Hematopoietic multipotent progenitor cell treated with erythropoietin and hydrocortisone succinate and interleukin-3 and kit ligand, for 4 days (in vitro differentiated cells): ENCODE results near the gene APLP1.
"Not testable (repeated sequence)": the region's sequence is repeated elsewhere in the genome, so short reads cannot be mapped to it uniquely, and the experiment has no call there.

Experiments used
- DNase-seq: peaks from one replicate; pipeline ENCODE4 v3.0.0-alpha.2; 2015

APLP1 gene

DNA sequence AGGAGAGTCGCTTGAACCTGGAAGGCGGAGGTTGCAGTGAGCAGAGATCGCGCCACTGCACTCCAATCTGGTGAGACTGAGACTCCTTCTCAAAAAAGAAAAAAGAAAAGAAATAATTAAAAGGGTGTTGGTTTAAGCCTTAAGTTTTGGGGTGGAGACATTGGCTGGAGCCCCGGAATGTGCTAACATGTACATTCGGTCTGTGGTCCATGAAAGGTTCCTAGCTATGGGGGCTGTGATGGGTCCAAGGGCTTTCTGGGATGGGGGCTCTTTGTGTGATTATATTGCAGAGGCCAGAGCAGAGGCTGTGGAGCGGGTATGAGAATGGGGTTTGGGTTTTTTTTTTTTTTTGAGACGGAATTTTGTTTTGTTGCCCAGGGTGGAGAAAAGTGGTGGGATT lies 17.5 kb downstream of the APLP1 start:
- DNase-seq, result no peak

DNA sequence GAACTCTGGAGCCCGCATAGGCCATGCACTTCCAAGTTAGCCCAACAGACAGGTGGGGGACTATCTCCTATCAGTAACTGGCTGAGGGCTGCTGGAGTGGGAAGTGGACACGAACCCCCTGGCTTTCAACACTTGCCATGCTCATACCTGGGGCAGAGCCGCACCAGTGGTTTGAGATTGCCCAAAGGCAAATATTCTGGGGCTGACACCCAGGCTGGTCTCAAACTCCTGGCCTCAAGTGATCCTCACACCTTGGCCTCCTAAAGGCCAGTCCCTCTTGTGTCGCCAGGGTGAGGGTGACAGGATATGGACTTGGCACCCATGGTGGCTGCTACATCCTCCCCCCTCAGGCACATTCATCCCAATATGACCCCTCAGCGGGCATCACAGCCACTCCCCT lies 18.8 kb downstream of the APLP1 start:
- no peak for DNase-seq

- no peak for DNase-seq
Measured at GRCh38 chr19:35888398-35888797, 20.0 kb downstream of the APLP1 start.

- DNase-seq, result no peak
Measured at GRCh38 chr19:35889370-35890112, 21.2 kb downstream of the APLP1 start.

DNA sequence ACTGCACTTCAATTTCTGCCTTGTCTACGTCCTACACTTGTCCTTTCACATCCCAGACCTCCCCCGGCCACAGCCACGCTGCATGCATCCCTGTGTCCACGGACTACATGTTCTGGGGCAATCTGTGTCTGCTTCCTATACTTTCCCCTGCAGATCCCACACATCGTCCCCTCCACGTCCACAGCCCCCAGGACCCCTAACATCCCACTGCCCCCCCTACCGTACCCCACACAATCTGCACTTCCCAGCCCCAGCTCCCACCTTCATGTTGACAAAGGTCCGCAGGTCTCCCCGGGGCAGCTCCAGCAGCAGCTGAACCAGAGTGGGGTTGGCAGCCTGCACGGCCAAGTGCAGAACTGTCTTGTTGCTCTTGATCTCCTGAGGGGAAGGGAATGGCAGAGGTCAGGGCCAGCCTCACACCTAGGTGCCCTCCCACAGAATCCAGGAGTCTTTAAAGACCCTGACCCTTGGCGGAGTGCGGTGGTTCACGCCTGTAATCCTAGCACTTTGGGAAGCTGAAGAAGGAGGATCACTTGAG lies 21.8 kb downstream of the APLP1 start:
- no peak for DNase-seq

DNA sequence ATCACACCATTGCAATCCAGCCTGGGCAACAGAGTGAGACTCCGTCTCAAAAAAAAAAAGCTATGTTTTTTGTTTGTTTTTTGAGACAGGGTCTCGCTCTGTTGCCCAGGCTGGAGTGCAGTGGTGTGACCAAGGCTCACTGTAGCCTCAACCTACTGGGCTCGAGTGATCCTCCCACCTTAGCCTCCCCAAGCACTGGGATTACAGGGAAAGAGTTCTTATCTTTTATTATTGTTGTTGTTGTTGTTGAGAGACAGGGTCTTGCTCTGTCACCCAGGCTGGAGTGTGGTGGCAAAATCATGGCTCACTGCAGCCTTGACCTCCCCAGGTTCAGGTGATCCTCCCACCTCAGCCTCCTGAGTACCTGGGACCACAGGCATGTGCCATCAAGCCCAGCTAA lies 23.4 kb downstream of the APLP1 start:
- not testable (repeated sequence) for DNase-seq

DNA sequence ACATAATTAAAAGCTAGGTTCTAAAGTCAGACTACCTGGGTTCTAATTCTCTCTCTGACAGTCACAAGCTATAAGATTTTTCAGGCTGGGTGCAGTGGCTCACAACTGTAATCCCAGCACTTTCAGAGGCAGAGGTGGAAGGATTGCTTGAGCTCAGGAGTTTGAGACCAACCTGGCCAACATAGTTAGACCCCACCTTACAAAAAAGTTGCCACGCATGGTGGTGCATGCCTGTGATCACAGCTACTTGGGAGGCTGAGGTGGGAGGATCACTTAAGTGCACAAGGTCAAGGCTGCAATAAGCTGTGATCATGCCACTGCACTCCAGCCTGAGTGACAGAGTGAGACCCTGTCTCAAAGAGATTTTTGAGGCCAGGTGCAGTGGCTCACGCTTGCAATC lies 26.0 kb downstream of the APLP1 start:
- no peak for DNase-seq

- DNase-seq, result no peak
Measured at GRCh38 chr19:35895911-35896642, 27.7 kb downstream of the APLP1 start.

- no peak for DNase-seq
Measured at GRCh38 chr19:35896643-35897040, 28.3 kb downstream of the APLP1 start.

DNA sequence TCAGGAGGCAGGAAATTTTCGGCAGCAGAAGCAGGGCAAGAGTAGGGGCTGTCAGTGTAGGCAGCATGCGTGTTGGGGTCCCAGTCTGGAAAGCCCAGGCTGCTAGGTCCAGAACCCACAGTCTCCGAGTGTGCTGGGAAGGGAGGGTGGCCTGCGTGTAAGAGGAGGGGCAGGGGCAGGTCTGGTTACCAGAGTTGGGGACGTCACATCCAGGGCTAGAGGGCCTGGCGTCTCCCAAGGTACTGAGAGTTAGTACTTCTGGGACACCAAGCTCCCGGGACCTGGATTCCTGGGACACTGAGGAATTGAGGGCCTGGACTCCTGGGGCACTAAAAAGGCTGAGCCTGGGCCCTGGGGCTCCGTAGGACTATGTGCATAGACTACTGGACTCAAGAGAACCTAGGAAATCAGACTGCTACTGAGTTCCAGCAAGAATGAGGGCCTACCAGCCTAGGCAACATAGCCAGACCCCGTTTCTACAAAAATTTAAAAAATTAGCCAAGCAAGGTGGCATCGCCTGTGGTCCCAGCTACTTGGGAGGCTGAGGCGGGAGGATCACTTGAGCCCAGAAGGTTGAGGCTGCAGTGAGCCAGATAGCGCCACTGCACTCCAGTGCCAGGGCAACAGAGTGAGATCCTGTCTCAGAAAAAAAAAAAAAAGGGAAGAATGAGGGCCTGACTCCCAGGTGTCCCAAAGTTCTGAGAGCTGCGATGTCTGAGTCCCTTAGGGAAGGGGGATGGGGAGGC lies 29.5 kb downstream of the APLP1 start:
- no peak for DNase-seq

- no peak for DNase-seq
Measured at GRCh38 chr19:35898499-35898809, 30.1 kb downstream of the APLP1 start.

DNA sequence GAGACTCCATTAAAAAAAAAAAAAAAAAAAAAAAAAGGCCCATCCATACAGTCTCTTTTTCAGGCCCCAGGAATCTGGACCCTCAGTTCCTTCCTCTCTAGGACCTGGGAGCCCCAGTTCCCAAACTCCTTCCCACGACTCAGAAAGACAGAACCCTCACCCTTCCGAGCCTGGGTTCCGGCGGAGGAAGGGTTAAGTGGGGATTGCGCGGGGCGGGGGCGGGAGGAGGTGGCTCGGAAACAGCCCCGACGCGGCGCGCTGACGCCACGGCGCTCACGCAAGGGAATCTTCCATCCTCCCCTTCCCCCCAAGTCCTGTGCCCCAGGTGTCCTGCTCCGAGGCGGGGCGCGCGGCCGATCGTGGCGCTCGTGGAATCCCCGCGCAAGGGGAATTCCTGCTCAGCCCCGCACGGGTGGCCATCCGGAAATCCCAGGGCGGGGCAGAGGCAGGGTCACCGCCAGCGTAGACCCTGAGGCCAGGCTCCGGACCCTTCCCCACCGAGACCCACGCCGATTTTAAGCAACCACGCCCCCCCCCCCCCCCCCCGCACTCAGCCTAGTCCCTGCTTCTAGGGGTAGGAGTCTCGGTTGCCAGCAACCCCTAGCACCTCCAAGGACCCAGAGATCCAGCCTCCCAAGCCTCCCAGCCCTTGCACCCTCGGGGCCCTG lies 31.3 kb downstream of the APLP1 start:
- DNase-seq, result peak; percentile 95

DNA sequence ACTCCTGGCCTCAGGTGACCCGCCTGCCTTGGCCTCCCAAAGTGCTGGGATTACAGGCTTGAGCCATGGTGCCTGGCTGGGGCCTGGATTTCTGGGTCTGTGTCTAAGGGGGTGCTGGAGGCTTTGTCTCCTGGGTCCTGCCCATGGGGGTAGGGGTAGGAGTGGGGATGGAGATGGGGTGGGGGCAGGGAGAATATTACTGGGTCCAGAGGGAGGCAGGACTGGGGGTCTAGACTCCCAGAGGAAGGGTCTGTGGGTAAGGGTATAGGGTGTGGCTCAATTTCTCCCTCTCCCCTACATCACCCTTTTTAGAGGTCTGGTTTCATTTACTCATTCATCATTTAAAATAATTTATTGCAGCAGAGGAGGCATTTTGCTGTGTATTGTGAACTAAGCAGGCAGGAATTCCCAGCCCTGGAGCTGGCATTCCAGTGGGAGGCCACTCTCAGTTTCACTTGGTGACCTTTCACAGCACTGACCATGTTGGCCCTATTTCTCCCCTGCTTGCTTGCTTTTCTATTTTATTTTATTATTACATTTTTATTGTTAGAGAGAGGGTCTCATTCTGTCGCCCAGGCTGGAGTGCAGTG lies 32.8 kb downstream of the APLP1 start:
- no peak for DNase-seq

GRCh38 chr19:35901854-35902661 lies 33.7 kb downstream of the APLP1 start, which contains the start of gene HCST:
Gene HCST (plus strand): TSS chr19:35902529. CDS start chr19:35902594, 65 bp downstream.
- peak; percentile 83 for DNase-seq

DNA sequence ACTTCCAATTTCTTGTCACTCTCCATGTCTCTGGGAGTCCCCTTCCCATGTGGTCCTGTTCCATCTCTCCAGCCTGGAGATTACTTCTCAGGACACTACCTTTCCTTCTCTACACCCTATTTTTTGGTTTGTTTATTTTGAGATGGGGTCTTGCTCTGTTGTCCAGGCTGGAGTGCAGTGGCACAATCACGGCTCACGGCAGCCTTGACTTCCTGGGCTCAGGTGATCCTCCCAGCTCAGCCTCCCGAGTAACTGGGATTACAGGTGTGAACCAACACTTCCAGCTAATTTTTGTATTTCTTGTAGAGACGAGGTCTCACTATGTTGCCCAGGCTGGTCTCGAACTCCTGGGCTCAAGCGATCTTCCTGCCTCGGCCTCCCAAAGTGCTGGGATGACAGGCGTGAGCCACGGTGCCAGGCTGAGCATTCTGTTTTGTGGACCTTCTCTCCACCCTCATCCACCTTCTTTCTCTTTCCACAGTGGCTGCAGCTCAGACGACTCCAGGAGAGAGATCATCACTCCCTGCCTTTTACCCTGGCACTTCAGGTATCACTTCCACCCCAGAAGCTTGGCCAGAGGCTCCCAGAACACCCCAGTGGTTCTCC lies 34.6 kb downstream of the APLP1 start:
- DNase-seq, result no peak

DNA sequence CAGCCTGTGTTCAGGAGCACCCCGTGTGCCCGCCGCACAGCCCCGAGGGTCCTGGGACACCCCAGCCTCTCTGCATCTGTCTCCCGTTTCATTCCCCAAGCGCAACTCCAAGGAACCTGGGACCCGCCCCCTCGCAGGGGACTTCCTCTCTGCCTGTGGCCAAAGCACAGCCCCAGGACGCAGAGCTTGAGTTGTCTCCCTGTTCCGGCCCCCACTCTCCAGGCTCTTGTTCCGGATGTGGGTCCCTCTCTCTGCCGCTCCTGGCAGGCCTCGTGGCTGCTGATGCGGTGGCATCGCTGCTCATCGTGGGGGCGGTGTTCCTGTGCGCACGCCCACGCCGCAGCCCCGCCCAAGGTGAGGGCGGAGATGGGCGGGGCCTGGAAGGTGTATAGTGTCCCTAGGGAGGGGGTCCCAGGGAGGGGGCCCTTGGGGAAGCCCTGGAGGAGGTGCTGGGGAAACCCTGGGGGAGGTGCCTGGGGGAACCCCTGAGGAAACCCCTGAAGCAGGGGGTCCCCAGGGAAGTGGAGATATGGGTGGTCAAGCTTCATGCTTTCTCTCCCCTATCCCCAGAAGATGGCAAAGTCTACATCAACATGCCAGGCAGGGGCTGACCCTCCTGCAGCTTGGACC lies 35.3 kb downstream of the APLP1 start:
- DNase-seq, result peak; percentile 98

DNA sequence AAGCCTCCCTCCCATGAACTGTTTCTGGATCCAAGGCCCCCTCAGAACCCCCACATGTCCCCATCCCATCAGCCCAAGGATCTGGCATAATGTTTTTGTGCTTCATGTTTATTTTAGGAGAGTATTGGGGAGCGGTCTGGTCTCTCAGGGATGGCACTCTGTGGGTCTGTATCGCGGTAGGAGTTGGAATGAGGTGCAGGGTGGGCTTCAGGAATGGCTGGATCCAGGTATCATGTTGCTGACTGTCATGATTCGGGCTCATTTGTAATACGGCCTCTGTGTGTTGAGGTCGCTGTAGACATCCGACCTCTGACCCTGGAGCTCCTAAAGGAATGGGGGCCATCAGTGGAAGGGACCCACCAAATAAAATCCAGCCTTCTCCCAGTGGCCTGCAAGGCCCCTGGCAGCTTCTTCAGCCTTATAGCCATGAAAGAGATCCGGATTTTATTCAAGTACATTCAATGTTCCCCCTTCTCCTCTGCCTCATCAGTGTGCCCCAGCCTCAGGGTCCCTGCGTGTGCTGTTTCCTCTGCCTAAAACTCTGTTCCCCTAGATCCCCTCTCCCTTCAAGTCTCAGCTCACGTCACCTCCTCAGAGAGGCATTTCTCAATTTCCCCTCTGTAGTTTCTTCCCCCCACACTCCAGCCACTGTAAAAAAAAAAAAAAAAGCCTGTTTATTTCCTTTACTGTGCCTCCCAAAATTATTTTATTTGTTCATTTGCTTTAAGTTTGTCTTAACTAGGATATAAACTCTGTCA lies 36.1 kb downstream of the APLP1 start:
- peak; percentile 65 for DNase-seq

DNA sequence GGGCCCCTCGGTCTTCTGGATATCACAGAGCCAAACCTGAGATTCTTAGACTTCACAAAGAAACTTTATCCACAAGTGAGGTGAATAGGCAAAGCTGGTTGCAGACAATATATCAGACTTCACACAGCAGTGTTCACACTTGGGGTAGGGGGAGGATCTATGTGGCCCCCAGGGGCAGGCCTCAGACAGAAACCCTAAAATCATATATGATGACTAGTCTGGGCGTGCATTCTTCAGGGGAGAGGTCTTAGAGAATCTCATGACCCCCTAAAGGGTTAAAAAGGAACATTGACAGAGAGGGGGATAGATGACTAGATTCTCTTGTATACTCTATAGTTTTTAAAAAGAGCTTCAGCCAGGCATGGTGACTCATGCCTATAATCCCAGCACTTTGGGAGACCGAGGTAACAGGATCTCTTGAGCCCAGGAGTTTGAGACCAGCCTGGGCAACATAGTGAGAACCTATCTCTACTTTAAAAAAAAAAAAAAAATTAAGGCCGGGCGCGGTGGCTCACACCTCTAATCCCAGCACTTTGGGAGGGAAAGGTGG lies 36.9 kb downstream of the APLP1 start:
- DNase-seq, result no peak

DNA sequence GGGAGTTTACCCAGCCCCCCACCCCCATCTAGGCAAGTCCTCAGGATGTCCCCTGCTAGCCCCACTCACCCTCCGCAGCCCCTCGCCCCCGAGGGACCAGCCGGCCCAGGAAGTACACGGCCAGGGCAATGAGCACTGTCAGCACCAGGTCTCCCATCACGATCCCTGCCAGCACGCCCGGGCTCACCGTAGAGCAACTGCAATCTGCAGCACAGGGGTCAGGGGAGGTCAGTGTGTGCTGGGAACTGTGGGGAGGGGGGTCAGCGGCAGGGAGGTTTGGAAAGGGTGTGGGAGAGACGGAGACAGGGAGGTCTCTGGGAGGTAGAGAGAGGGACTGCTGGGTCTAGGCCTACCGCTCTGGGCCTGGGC lies 39.0 kb downstream of the APLP1 start:
- no peak for DNase-seq

- peak; percentile 63 for DNase-seq
Measured at GRCh38 chr19:35908010-35908441, 39.7 kb downstream of the APLP1 start, which contains the start of gene TYROBP. Gene TYROBP (minus strand): TSS chr19:35908295. CDS start chr19:35908228, 67 bp downstream.
